PFSK-1 (cell line): ENCODE results near the gene SCNN1B.

Experiments
- POLR2AphosphoS5 ChIP-seq: IDR thresholded peaks from 2 replicates; pipeline ENCODE4 v1.6.1; 2012; ENCODE audit warnings: low read depth, mild to moderate bottlenecking, control low read depth, low read length, moderate library complexity
- TAF1 ChIP-seq: IDR thresholded peaks from 2 replicates; pipeline ENCODE4 v1.6.1; 2012; ENCODE audit warnings: low read length, control low read depth, borderline replicate concordance; ENCODE audit not compliant: insufficient read depth
- TF ChIP-seq, protein P1 (sequence below), 2 experiments: IDR thresholded peaks; 2 replicates each; pipeline versions ENCODE4 v1.6.1 to v1.8.0; 2011 to 2012; ENCODE audit warnings: low read depth in 2 of 2, low read length in 2 of 2, control low read depth in 1 of 2, inconsistent platforms in 1 of 2, mild to moderate bottlenecking in 1 of 2, moderate library complexity in 1 of 2; ENCODE audit not compliant: insufficient read depth in 1 of 2

- no peak for TF ChIP-seq POLR2AphosphoS5
- no peak for TF ChIP-seq TAF1
- TF ChIP-seq, protein P1, sequence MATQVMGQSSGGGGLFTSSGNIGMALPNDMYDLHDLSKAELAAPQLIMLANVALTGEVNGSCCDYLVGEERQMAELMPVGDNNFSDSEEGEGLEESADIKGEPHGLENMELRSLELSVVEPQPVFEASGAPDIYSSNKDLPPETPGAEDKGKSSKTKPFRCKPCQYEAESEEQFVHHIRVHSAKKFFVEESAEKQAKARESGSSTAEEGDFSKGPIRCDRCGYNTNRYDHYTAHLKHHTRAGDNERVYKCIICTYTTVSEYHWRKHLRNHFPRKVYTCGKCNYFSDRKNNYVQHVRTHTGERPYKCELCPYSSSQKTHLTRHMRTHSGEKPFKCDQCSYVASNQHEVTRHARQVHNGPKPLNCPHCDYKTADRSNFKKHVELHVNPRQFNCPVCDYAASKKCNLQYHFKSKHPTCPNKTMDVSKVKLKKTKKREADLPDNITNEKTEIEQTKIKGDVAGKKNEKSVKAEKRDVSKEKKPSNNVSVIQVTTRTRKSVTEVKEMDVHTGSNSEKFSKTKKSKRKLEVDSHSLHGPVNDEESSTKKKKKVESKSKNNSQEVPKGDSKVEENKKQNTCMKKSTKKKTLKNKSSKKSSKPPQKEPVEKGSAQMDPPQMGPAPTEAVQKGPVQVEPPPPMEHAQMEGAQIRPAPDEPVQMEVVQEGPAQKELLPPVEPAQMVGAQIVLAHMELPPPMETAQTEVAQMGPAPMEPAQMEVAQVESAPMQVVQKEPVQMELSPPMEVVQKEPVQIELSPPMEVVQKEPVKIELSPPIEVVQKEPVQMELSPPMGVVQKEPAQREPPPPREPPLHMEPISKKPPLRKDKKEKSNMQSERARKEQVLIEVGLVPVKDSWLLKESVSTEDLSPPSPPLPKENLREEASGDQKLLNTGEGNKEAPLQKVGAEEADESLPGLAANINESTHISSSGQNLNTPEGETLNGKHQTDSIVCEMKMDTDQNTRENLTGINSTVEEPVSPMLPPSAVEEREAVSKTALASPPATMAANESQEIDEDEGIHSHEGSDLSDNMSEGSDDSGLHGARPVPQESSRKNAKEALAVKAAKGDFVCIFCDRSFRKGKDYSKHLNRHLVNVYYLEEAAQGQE (IDR thresholded peaks at IDR 0.05; ENCODE audit: insufficient read depth in 1 of 2, low read depth in 2 of 2, low read length in 2 of 2), result no peak
These were observed 49.8 kb upstream of the SCNN1B start for GRCh38 chr16:23252310-23252709.
